Measurements from ENCODE around the gene MRM3.
"Not testable (repeated sequence)": the region's sequence is repeated elsewhere in the genome, so short reads cannot be mapped to it uniquely, and the experiment has no call there.

MRM3 gene

DNA sequence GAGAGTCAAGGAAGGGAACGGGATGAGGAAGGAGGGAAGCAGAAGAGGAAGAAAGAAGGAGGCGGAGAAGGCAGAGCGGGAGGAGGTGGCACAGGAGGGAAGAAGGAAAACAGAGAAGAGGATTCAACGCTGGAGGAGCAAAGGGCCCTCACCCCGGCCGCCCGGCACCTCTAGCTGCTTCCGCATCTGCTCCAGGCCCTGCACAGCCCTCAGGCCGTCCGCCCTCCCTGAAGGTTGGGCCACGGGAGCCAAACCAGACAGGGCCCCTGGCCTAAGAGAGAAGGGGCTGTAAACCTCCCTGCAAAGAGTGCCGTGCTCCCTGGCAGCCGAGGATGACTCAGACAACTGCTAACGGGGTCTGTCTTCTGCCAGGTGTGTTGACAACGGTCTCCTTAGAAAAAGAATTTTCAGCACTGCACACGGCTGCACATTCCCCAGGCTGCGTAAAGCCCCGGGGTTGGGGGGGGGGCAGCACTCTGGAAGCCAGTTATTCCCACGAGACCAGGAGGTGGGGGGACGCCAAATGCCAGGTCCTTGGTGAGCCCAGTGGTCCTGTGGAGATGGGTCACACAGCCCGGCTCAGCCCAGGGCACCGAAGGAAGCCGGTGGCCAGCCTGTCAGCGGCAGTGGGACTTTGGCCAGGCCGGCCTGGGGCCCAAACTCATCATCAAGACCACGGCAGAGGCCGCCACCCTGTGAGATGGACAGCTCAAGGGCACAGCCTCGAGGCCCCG, 29.1 kb downstream of the MRM3 start:
- Mint-ChIP-seq H3K27ac (no peak overlapping the region), H3K27me3 (ENCODE audit: low read depth) (no peaks in the 10 kb centered on the region), H3K4me3 (no peak overlapping the region), H3K36me3 (ENCODE audit: low read depth) (no peaks in the 10 kb centered on the region), H3K4me1 (ENCODE audit: low read depth) (no peaks in the 10 kb centered on the region), H3K9me3 (peaks cover 4% of the 10 kb centered on the region)

- H3K9me3 Mint-ChIP-seq, result peaks cover 4% of the 10 kb centered on the region
- no peaks in the 10 kb centered on the region for H3K4me1 Mint-ChIP-seq (ENCODE audit: low read depth)
- H3K27ac Mint-ChIP-seq, result no peak overlapping the region
- no peaks in the 10 kb centered on the region for H3K27me3 Mint-ChIP-seq (ENCODE audit: low read depth)
- H3K4me3 Mint-ChIP-seq, result no peak overlapping the region
- H3K36me3 Mint-ChIP-seq (ENCODE audit: low read depth), result no peaks in the 10 kb centered on the region
Measured at GRCh38 chr17:812638-813204, 30.6 kb downstream of the MRM3 start.

DNA sequence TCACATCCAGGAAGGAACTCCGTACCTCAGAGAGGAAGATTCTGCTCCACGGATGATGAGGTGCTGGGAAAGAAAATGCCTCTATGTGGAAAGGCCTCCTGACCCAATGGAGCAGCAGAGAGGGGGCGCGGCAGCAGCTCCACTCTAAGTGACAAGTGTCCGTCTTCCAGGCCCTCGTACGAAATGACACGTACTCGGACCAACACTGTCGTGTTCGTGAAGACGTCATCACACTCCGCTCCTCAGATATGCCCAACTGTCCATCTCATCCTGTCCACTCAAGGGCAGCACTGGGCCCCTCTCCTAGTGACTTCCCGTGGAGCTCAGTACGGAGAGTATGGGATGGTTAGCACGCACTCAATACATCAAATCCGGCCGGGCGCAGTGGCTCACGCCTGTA, 32.2 kb downstream of the MRM3 start:
- Mint-ChIP-seq H3K4me3 (no peak overlapping the region), H3K9me3 (peaks cover 4% of the 10 kb centered on the region), H3K36me3 (ENCODE audit: low read depth) (no peaks in the 10 kb centered on the region), H3K27me3 (ENCODE audit: low read depth) (no peaks in the 10 kb centered on the region), H3K4me1 (ENCODE audit: low read depth) (no peaks in the 10 kb centered on the region), H3K27ac (no peak overlapping the region)

DNA sequence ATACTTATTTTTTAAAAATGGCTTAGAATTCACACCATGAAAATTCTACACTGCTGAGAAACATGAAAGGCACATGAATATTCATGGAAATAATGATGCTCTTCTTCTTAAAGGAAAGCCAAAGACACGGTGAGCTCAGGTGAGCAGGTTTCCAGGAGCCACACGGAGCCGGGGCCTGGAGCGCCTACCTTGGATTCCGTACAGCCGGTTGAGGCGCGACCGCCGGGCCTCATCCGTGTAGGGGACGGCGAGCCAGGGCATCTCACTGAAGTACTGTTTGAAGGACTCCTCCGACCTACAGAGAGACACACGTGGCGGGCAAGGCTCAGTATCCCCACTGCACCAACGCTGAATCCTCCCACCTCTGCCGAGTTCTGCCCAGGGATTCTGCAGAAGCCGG, 37.1 kb downstream of the MRM3 start:
- no peaks in the 10 kb centered on the region for H3K9me3 Mint-ChIP-seq
- no peaks in the 10 kb centered on the region for H3K36me3 Mint-ChIP-seq (ENCODE audit: low read depth)

DNA sequence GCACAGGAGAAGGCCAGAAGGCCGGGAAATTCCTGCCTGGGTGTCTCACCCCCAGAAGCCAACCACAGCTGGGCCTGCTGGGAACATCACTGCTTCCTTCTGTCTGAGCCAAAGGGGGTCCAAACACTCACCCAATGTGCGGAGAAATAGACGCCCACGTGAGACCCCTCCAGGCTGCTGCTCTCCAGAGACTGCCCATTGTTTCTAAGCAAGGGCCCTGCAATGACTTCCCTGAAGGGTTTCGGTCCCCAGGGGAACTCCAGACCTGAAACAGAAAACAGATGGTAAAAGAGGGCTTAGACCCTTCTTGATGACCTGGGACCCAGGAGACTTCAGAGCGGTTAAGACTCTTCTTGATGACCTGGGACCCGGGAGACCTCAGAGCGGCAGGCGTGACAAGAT, 41.3 kb downstream of the MRM3 start:
- no peak overlapping the region for H3K4me3 Mint-ChIP-seq
- H3K27ac Mint-ChIP-seq, result no peak overlapping the region
- no peaks in the 10 kb centered on the region for H3K4me1 Mint-ChIP-seq (ENCODE audit: low read depth)

More for the DNA sequence above, 37.1 kb downstream of the MRM3 start:
- Mint-ChIP-seq H3K4me3 (no peak overlapping the region), H3K27ac (no peak overlapping the region), H3K4me1 (ENCODE audit: low read depth) (no peaks in the 10 kb centered on the region), H3K27me3 (ENCODE audit: low read depth) (no peaks in the 10 kb centered on the region)

DNA sequence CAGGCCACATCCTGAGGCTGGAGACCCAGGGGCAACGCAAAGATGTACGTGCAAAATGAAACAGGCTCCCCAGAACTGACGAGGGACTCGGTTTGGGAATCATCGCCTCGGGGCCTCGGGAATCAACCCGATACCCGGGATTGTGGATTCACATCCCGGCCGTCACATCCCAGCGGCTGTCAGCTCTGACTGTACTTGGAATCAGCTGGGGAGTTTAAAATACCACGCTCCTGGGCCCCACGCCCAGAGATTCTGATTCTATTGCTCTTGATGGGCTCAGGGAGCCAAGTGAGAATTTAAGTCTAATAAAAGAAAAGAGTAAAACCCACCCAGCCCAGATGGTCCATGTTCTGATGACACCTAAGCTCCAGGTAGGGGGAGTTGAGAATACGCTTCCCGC, 42.2 kb downstream of the MRM3 start:
- Mint-ChIP-seq H3K27me3 (ENCODE audit: low read depth) (no peaks in the 10 kb centered on the region), H3K4me1 (ENCODE audit: low read depth) (no peaks in the 10 kb centered on the region), H3K36me3 (ENCODE audit: low read depth) (no peaks in the 10 kb centered on the region), H3K9me3 (no peaks in the 10 kb centered on the region), H3K4me3 (no peak overlapping the region), H3K27ac (no peak overlapping the region)

More for the DNA sequence above, 41.3 kb downstream of the MRM3 start:
- no peaks in the 10 kb centered on the region for H3K27me3 Mint-ChIP-seq (ENCODE audit: low read depth)
- H3K9me3 Mint-ChIP-seq, result no peaks in the 10 kb centered on the region
- no peaks in the 10 kb centered on the region for H3K36me3 Mint-ChIP-seq (ENCODE audit: low read depth)

DNA sequence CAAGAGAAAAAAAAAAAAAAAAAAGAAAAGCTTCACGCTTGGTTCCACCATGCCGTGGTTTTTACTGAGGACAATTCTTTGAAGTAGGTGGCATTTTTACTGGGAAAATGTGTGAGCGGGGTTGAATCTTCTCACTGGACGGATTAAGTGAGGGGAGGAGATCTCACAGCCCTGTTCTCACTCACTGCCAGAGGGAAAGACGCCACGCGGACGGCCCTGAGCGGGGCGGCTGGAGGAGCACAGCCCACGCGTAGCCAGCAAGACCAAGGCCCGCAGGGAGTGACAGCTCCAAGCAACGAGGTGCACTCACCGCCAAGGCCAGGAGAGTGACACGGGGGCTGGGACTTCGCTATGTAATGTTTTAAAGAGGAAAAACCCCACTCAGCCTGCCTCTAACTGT, 43.1 kb downstream of the MRM3 start:
- Mint-ChIP-seq H3K9me3 (no peaks in the 10 kb centered on the region), H3K27ac (no peak overlapping the region), H3K4me1 (ENCODE audit: low read depth) (no peaks in the 10 kb centered on the region), H3K4me3 (no peak overlapping the region), H3K27me3 (ENCODE audit: low read depth) (no peaks in the 10 kb centered on the region), H3K36me3 (ENCODE audit: low read depth) (no peaks in the 10 kb centered on the region)

DNA sequence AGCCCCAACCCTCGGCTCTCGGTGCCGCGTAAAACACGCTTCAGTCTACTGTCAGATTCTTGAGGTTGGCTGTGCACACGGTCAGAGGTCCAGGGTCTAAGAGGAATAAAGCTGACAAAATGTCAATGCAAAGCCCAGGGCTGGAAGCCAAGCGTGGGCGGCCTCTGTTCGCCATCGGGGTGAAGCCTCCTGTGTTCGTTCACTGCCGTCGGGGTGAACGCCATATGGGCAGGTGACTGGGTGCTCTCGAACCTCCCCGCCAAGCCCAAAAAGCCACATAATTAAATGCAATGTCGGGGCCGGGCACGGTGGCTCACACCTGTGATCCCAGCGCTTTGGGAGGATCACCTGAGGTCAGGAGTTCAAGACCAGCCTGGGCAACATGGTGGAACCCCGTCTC, 44.6 kb downstream of the MRM3 start:
- H3K4me1 Mint-ChIP-seq (ENCODE audit: low read depth), result no peaks in the 10 kb centered on the region
- no peaks in the 10 kb centered on the region for H3K27me3 Mint-ChIP-seq (ENCODE audit: low read depth)
- H3K9me3 Mint-ChIP-seq, result no peaks in the 10 kb centered on the region
- no peaks in the 10 kb centered on the region for H3K36me3 Mint-ChIP-seq (ENCODE audit: low read depth)
- no peak overlapping the region for H3K4me3 Mint-ChIP-seq
- no peak overlapping the region for H3K27ac Mint-ChIP-seq

DNA sequence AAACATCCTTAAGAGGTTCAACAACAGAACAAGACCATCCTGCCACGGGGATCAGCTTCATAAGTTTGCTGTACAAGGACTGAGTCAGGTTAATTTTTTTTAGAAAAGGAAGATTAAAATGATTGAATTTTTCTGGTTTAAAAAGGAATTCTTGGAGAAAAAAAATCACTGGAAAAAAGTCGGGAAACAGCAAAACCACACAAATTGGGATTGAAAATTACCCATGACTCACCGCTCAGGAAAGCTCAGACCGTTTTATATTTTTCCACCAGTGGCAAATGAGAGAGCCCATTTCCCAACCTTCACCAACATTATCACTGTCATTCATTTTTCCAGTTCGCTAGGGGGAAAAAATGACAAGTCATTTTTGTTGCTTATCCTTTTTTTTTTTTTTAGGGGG, 46.6 kb downstream of the MRM3 start:
- H3K4me1 Mint-ChIP-seq (ENCODE audit: low read depth), result no peaks in the 10 kb centered on the region
- no peaks in the 10 kb centered on the region for H3K27me3 Mint-ChIP-seq (ENCODE audit: low read depth)

DNA sequence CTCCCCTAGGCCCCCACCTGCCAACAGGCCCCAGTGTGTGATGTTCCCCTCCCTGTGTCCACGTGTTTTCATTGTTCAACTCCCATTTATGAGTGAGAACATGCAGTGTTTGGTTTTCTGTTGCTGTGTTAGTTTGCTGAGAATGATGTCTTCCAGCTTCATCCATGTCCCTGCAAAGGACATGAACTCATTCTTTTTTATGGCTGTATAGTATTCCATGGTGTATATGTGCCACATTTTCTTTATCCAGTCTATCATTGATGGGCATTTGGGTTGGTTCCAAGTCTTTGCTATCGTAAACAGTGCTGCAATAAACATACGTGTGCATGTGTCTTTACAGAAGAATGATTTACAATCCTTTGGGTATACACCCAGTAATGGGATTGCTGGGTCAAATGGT, 47.5 kb downstream of the MRM3 start:
- not testable (repeated sequence) for H3K27ac Mint-ChIP-seq; H3K4me1 Mint-ChIP-seq (ENCODE audit: low read depth); H3K27me3 Mint-ChIP-seq (ENCODE audit: low read depth); H3K36me3 Mint-ChIP-seq (ENCODE audit: low read depth); H3K9me3 Mint-ChIP-seq; H3K4me3 Mint-ChIP-seq

More for the DNA sequence above, 46.6 kb downstream of the MRM3 start:
- Mint-ChIP-seq H3K27ac (no peak overlapping the region), H3K9me3 (no peaks in the 10 kb centered on the region), H3K36me3 (ENCODE audit: low read depth) (no peaks in the 10 kb centered on the region), H3K4me3 (no peak overlapping the region)

DNA sequence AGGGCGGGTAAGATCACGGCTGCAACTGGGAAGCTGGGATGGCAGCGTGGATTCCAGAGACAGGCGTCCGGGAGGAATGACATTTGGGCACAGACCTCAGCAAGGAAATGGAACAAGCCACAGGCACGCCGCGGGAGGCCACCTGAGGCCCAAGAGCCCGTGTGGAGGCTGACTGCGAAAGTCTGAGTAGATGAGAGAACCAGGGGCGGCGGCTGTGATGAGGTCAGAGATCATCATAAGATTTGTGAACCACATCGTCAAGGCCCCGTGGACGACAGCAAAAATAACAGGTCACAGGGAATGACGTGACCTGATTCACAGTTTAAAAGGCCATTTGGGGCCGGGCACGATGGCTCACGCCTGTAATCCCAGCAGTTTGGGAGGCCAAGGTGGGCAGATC, 48.2 kb downstream of the MRM3 start:
- H3K27me3 Mint-ChIP-seq (ENCODE audit: low read depth), result no peaks in the 10 kb centered on the region

GRCh38 chr17:830950-831349, 48.8 kb downstream of the MRM3 start:
- H3K4me3 Mint-ChIP-seq, result no peak overlapping the region
- H3K9me3 Mint-ChIP-seq, result no peaks in the 10 kb centered on the region
- no peak overlapping the region for H3K27ac Mint-ChIP-seq

More for the DNA sequence above, 48.2 kb downstream of the MRM3 start:
- Mint-ChIP-seq H3K27ac (no peak overlapping the region), H3K4me3 (no peak overlapping the region), H3K36me3 (ENCODE audit: low read depth) (no peaks in the 10 kb centered on the region), H3K9me3 (no peaks in the 10 kb centered on the region), H3K4me1 (ENCODE audit: low read depth) (no peaks in the 10 kb centered on the region)

GRCh38 chr17:834136-834535, 52.0 kb downstream of the MRM3 start:
- H3K27ac Mint-ChIP-seq, result no peak overlapping the region

More at GRCh38 chr17:830950-831349, 48.8 kb downstream of the MRM3 start:
- no peaks in the 10 kb centered on the region for H3K27me3 Mint-ChIP-seq (ENCODE audit: low read depth)
- no peaks in the 10 kb centered on the region for H3K36me3 Mint-ChIP-seq (ENCODE audit: low read depth)
- H3K4me1 Mint-ChIP-seq (ENCODE audit: low read depth), result no peaks in the 10 kb centered on the region

DNA sequence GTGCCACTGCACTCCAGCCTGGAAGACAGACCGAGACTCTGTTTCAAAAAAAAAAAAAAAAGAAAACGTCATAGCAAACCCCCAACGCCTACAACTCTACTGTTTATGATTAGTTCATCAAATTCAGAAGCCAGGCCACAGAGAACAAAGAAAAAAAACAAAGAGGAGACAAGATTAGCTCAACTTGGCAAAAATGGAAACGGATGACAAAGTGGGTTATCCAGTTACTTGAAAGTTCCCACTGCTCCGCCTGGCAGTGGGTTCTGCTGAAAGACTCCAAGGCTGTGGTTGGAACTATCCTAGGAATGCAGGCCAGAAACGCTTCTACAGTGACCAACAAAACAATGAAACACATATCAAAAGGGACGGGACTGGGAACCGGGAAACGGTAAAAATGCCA, 53.1 kb downstream of the MRM3 start:
- no peaks in the 10 kb centered on the region for H3K4me1 Mint-ChIP-seq (ENCODE audit: low read depth)
- H3K36me3 Mint-ChIP-seq (ENCODE audit: low read depth), result no peaks in the 10 kb centered on the region
- H3K9me3 Mint-ChIP-seq, result no peaks in the 10 kb centered on the region
- H3K27ac Mint-ChIP-seq, result no peak overlapping the region
- no peak overlapping the region for H3K4me3 Mint-ChIP-seq
- H3K27me3 Mint-ChIP-seq (ENCODE audit: low read depth), result no peaks in the 10 kb centered on the region

More at GRCh38 chr17:834136-834535, 52.0 kb downstream of the MRM3 start:
- Mint-ChIP-seq H3K4me1 (ENCODE audit: low read depth) (no peaks in the 10 kb centered on the region), H3K4me3 (no peak overlapping the region), H3K36me3 (ENCODE audit: low read depth) (no peaks in the 10 kb centered on the region), H3K9me3 (no peaks in the 10 kb centered on the region), H3K27me3 (ENCODE audit: low read depth) (no peaks in the 10 kb centered on the region)

GRCh38 chr17:835721-836120, 53.6 kb downstream of the MRM3 start:
- not testable (repeated sequence) for H3K27me3 Mint-ChIP-seq (ENCODE audit: low read depth); H3K4me1 Mint-ChIP-seq (ENCODE audit: low read depth)

More at GRCh38 chr17:835721-836120, 53.6 kb downstream of the MRM3 start:
- not testable (repeated sequence) for H3K4me3 Mint-ChIP-seq; H3K9me3 Mint-ChIP-seq; H3K27ac Mint-ChIP-seq; H3K36me3 Mint-ChIP-seq (ENCODE audit: low read depth)

Measured in T-helper 1 cell treated with Interleukin-12 subunit alpha and Interleukin-12 subunit beta and Interleukin-4 antibody, amounts not matched to agents 30 μg/mL and 1 μg/mL, for 36 hours (primary cell).